Stromal cell of bone marrow (primary cell): Measurements from ENCODE around the gene ZNF718.
"Not testable (repeated sequence)": the region's sequence is repeated elsewhere in the genome, so short reads cannot be mapped to it uniquely, and the experiment has no call there.

Experiments used
- DNase-seq: peaks from one replicate; pipeline ENCODE4 v3.0.0-alpha.2; 2012; ENCODE audit warnings: low read depth

The ZNF718 gene

GRCh38 chr4:124275-125081, at the start of gene ZNF718:
Gene ZNF718 (plus strand): TSS chr4:124501. CDS start chr4:124671, 170 bp downstream.
- DNase-seq: peak; percentile 96

DNA sequence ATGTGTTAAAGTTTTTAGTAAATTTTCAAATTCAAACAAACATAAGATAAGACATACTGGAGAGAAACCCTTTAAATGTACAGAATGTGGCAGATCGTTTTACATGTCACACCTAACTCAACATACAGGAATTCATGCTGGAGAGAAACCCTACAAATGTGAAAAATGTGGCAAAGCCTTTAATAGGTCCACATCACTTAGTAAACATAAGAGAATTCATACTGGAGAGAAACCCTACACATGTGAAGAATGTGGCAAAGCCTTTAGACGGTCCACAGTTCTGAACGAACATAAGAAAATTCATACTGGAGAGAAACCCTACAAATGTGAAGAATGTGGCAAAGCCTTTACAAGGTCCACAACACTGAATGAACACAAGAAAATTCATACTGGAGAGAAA, 38.4 kb upstream of the ZNF718 start:
- DNase-seq: no peak

GRCh38 chr4:86559-87324, 37.6 kb upstream of the ZNF718 start:
- DNase-seq: not testable (repeated sequence)

DNA sequence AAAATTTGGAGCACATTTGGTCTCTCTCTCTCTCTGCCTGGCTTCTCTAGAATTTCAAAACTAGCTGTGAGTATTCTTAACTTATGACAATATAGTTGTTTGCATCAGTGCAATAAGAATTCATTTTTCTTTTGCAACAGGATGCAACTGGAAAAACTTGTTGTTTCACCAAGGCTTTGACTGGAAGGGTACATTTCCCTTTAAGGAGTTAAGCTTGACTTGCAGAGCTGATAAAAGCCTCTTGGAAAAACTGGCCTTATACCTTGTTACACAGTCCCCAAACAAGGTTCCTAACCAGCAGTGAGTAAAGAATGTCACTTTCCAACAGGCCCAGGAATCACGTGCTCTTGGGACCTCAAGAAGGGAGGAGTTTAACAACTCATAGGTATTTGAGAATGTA, 25.9 kb upstream of the ZNF718 start:
- no peak for DNase-seq

DNA sequence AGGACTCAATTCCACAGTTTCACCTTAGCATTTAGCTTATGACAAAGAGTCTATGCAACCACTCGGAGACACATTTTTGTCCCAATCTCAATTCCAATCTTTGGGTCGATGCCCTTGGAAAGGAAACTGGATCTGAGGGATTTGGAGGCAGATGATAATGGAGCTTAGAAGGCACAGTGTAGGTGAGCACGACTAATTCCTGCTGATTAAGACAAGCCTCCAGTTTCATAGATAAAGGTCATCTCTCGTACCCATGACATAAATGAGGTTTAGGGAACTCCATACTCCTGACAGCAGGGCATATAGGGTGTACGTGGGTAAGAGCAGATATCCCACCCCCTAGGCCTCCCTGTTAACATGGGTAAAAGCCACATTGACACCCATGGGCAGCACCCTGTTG, 24.4 kb upstream of the ZNF718 start:
- no peak for DNase-seq

- DNase-seq: no peak
Measured at GRCh38 chr4:107083-107443, 17.2 kb upstream of the ZNF718 start.

DNA sequence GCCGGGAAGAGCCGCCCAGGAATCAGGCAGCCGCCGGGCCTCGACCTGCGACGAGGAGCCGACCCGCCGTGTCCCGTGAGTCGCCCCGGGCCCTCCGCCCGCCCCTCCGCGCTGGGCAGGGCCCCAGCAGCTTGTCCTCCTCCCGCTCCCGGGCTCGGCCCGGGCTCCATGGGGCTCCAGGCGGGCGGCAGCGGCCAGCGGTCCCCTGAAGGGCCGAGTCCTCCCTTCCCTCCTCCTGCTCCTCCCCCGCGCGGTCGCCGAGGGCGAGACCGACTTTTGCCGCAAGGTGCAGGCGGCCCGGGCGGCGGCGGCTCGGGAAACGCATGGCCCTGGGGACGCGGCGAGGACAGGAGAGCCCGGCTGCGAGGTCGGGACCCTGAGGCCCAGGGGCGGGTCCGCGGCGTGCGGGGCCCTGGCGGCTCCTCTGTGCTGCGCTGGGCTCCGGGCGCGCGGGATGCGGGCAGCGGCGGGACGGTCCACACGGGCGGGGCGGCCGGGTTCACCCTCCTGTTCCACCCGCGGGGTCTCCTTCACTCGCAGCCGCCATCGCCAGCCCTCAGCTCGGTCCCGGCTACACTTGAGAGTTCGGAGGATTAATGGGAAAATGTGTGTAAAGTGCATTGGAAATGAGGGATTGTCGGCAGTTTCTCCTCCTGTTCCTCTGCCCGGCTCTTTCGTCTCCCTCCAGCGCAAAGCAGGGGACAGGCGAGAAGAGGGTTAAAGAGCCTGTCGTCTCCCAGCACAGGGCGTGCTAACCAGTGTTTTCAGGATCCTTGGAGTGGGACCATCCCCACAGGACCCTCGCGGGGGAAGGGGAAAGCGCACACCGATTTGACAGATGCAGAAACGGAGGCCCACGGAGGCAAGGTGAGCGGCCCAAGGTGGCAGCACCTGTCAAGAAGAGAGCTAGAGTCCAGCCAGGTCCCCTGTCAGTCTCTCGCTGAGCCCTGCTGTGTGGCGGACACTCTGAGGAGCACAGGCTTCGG, 16.6 kb upstream of the ZNF718 start:
- no peak for DNase-seq

DNA sequence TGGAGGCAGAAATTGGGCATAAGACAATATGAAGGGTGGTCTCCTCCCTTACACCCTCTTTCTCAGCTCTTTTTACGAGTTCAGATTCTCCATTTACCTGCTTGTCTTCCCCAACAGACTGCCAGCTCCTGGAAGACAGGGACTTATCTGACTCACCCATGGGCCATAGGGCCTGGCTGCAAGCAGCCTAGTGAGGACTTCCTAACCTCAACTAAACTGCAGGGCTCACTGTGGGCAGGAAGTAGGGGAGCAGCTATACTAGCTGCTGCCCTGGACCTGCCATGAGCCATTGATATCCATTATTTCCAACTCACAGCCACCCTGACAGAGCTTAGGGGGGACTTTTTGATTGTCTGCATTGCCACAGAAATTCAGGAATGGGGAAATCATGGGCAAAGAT, 11.5 kb upstream of the ZNF718 start:
- DNase-seq: no peak

GRCh38 chr4:113732-114131, 10.6 kb upstream of the ZNF718 start:
- DNase-seq: no peak

DNA sequence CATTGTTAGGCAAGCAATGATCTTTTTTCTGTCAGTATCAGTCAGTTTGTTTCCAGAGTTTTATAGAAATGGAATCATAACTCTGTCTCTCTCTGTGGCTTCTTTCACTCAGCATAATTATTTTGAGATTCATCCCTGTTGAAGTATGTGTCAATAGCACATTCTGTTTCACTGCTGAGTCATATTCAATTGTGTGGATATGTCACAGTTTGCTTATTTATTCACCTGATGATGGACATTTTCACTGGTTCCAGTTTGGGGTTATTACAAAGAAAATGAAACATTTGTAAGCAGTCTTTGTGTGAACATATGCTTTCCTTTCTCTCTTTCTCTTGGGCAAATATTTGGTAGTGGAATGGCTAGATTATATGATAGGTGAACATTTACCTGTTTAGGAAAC, 10.2 kb upstream of the ZNF718 start:
- DNase-seq: no peak

DNA sequence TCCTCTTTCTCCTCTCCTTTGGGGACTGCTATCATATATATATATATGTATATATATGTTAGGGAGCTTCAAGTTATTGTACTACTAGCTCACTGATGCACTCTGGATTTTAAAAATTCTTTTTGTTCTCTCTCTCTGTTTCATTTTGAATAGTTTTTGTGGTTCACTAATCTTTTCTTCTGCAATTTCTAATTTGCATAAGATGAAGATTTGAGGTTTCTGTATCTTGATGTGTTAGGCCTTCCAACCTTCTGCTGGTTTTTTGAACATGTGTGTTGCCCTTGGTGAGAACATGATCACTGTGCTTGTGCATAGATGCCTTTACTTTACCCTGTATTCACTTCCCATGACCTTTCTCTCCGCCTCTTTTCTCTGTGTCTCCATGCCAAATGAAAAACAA, 7.8 kb upstream of the ZNF718 start:
- DNase-seq: no peak

DNA sequence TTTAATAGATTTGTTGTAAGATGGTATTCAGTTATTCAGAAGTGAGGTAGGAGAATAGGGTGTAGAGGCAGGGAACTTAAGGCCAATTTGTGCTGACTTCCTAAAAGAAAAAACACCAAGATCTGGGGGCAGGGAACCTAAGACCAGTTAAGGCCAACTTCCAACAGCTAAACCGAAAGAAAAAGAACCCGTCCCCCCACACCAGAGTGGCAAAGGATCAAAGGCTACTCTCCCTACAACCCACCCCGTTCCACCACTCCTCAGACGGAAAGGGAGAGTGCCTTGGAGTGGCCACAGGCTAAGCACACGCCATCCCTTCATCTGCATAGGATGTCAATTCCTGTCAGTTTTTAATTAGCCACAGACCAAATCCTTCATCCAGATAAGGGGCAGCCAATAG, 3.7 kb upstream of the ZNF718 start:
- DNase-seq: no peak

DNA sequence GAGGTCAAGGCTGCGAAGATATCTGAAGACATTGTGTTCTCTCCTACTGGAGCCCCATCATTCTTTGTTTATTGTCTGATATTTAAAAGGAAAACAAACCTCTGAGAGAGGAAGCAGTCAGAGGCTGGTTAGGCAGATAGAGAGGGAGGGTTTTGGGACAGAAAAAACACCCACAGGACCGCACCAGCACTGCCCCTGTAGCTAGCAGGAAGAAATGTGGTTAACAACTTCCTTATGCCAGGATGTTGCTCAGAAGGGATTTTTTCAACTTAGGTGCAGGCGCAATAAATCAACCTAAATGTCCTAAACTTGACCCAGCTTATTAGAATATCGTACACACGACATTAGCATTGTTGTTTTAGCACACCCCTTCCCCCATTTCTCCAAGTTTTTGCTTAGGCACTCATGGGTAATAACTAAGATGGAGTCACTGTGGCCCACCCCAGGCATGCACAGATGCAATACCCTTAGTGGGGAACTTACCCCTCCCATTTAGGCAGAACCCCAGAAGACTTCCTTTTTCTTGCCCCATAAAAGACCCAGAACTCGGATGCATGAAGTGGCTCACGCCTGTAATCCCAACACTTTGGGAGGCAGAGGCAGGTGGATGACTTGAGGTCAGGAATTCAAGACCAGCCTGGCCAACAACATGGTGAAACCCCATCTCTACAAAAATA, 2.8 kb upstream of the ZNF718 start:
- DNase-seq: no peak

GRCh38 chr4:123922-124274, 403 bp upstream of the ZNF718 start:
- DNase-seq: not testable (repeated sequence)

DNA sequence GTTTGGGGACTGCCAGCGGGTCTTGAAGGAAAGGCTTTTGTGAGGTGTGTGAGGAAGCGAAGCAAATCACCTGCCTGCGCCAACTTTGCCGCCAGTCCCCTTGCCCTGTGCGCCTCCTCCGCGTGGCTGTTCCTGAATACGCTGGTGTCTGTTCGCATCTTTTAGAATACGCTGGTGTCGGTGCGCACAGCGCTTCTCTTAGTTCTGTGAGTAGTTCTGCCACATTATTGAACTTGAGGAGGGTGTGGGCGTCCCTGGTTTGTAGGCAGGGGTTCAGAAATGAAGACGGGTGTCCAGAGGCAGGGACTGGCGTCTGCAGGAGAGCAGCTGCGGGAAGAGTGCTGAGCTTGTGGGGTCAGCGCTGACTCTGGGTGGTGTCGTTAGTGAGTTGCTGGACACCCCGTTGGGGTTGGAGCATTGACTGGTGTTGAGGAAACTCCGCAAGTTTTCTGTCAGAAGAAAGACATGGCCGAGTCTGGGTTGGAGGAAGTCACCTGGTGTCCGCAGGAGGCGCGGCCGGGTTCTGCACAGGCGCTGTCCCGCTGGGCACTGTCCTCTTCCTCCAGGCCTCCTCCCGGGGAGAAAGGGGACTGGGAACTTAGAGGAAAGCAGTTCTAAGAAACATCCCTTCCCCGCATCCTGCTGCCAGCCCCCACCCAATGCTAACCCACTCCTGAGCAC, 930 bp downstream of the ZNF718 start:
- DNase-seq: peak; percentile 3

DNA sequence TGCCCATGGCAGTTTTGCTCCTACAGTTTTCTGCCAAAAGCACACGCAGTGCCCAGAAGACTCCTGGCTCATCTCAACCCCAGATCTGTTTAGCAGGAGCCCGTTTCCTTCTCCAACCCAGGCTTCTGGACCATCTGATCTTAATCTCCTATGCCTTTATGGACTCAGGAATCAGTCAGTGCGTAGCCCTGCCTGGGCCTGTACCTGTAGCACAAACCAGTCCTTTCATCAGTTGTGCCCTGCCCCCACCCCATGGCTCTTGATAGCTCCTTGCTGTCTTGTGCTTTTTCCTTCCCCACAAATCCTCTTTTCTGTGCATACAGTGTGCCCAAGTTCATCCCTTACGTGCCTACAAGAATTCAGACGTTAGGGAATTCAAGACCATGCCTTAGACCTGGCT, 1.5 kb downstream of the ZNF718 start:
- no peak for DNase-seq

DNA sequence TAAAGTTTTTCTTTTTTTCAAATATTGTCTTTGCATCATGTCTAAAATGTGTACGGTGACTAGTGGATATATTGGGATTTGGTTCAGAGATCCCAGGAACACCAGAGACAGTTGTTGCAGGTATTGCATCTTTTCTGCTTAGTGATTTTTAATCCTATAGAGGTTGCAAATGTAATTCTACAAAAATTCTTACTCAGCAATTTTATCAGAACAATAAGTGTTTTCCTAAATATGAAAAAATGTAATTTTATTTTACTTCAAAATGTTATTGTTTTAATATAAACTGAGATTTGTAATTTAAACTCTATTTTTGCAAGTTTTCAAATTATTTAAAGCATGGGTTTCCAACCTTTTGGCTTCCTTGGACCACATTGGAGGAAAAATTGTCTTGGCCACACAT, 8.2 kb downstream of the ZNF718 start:
- DNase-seq: no peak

GRCh38 chr4:138935-139334, 14.6 kb downstream of the ZNF718 start:
- DNase-seq: no peak

DNA sequence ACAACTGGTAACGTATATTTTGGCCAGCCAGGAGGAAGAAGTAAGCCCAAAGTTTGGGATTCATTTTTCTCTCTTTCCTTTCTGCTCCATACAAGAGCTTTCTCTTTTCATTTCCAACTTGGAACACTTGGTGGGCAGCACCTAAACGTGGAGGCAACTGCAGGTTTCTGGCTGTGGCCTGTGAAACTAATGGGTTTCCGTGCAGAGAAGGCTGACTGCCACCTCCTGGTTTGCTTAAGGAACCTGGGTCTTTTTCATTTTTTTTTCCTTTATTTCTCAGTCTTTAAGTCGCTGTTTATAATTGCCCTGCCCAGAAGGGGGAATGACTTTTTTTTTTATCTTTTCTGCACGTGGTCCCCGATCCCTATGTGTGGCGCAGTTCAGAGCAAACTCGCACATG, 15.4 kb downstream of the ZNF718 start:
- DNase-seq: no peak

- DNase-seq: no peak
Measured at GRCh38 chr4:146621-147020, 22.3 kb downstream of the ZNF718 start.

GRCh38 chr4:147233-147632, 22.9 kb downstream of the ZNF718 start:
- DNase-seq: no peak
